ENCODE results near the gene LYZL6.

- no peak for TF ChIP-seq TAF1 (IDR thresholded peaks at IDR 0.05; ENCODE audit: borderline replicate concordance, low read depth, low read length)
- TF ChIP-seq POLR2A (IDR thresholded peaks at IDR 0.05; ENCODE audit: low read depth, low read length), result no peak
Measured at GRCh38 chr17:35934760-35935159, 8.8 kb downstream of the LYZL6 start.

Data from GM12892 (cell line).